ENCODE results near the gene KLF11.

The KLF11 gene

DNA sequence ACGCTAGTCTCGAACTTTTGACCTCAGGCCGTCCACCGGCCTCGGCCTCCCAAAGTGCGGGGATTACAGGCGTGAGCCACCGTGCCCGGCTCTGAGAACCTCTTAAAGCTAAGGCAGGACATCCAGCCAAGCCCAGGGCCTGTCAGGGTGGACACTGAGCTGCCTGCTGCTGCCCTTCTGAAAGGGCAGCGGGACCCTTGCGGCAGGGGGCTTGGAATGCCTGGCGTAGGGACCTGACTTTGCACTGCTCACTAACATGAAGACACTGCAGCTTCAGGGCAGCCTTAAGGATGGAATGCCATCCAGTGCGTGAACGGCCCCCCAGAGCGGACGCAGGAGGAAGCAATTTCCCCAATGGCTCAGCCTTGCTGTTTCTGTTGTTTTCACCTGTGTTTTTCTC, 27.8 kb downstream of the KLF11 start:
- no peak for DNase-seq

GRCh38 chr2:10071595-10071994, 28.2 kb downstream of the KLF11 start:
- no peak for DNase-seq

DNA sequence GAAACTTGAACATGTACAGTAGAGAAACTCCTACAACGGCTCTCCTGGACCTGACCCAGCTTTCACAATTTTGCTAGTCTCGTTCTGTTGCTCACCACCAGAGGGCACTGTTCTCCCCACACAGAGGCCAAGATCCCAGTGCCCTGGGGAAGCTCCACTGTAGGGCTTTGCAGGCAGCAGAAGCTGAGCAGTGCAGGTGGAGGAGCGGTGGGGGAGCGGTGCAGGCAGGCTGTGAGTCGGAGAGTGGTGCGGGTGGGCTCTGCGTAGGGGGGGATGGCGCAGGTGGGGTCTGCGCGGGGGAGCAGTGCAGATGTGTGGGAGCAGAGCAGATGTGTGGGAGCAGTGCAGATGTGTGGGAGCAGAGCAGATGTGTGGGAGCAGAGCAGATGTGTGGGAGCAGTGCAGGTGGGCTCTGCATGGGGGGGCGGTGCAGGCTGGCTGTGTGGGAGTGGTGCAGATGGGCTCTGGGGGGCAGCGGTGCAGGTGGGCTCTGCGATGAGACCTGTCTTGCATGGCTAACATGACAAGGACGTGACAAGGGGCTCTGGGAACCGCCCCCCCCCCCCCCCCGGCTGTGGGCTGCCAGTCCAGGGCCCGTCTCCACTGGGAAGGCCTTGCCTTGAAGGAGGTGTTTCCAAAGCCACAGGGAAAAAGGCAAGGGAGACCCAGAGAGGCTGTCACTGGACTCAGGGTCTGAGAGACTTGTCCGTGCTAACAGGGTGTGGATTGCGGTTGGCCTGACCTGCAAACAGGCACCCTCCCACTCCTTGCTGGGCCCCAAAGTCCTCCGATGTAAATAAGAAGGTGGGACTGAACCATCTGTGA, 29.5 kb downstream of the KLF11 start:
- DNase-seq: peak; percentile 60

DNA sequence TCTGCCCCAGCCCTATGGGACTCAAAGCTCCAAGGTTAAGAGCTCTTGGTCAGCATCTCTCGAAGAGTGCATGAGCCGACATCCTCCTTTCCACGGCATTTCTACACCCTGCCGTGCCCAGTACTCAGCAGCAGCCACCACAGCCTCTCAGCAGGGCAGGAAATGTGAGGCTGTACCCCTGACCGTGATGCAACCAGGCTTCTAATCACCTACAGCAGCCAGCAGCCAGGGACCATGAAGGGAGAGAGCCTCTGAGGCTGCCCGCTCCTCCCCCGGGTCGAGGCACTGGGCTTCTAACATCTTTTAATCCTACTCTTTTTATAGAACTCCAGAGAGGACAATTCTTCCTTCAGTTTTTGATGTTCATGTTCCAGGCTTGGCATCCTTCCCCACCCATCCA, 30.4 kb downstream of the KLF11 start:
- no peak for DNase-seq

DNA sequence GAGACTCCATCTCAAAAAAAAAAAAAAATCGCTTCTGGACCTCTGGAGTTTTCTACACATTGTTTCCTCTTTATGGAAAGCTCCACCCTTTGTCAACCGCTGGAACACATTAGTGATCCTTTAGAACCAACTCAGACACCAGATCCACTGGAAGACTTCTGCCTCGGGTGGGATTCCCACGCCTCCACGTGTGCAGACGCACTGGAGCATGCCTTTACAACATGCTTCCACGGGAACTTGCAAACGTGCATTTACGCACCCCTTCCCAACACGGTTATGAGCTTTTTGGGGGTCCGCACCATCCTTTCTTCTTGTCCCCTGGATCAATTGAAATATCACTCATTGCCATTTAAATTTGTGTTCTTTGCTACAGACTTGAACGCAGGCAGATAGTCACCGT, 31.8 kb downstream of the KLF11 start:
- DNase-seq: no peak

GRCh38 chr2:10075571-10076209, 32.3 kb downstream of the KLF11 start:
- no peak for DNase-seq

- DNase-seq: no peak
Measured at GRCh38 chr2:10076511-10076910, 33.2 kb downstream of the KLF11 start.

- DNase-seq: no peak
Measured at GRCh38 chr2:10076988-10077527, 33.7 kb downstream of the KLF11 start.

DNA sequence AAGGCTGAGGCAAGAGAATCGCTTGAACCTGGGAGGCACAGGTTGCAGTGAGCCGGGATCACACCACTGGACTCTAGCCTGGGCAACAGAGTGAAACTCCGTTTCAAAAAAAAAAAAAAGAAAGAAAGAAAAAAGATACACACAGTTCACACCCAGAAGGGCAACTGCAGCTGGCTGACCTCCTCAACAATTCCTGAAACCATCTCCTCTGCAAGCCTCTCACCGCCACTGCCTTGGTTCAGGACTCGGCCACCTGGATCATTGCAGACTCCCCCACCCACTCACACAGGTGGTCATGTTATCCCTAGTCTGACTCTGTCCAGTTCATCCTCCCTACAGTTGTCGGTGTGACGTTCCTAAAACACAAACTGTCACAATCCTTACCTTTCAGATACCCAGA, 34.7 kb downstream of the KLF11 start:
- DNase-seq: no peak

DNA sequence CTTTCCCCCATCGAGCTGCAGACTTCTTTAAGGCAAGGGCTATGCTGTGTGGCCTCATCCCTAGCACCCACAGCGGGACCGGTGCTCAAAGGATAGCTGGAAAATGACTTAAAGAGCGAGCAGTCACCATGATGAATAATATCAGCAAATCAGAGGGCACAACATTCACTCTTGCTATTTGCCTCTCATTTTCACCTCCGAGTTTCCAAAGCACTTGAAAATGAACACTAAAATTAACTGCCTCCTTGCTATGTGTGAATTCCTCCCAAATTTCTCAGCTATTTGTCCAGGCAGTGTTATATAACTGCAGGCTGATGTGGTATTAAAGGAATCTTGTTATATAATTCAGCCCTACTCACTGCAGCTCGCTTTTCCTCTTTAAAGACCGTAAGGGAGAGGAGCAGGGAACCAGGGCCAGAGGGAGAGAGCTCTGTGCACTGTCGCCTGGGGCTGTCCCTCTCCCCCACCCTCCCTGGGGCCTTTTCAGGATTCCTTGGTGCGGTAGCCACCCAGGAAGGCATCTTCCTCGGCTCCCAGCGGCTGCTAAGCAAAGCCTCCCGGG, 35.4 kb downstream of the KLF11 start:
- DNase-seq: no peak

DNA sequence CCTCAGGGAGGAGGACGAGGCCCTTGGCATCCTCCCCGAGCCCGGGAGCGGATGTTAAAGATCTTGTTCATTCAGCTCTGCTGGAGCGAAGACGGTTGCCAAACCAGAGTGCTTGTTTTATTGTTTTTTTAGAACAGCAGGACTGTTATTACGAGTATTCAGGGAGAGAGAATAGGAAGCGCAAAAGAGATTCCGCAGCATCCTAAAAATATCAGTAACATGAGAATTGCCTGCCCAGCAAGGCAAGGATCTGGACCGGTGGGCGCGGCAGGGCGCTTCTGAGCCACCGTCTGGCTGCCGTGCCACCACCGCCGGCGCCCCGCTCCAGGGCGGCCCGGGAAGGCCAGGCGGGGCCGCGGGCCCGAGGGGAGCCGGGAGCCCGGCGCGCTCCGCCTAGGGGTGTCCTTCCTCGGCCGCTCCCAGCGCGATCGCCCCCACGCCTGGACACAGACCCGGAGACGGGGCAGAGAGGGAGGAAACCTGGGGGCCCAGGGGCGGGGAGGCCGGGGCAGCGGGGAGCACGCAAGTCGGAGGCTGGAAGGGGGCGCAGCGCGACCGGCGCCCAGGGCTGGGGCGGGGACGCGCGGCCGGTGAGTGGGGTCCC, 36.0 kb downstream of the KLF11 start:
- DNase-seq: no peak

GRCh38 chr2:10079870-10080535, 36.7 kb downstream of the KLF11 start, which contains the start of gene CYS1:
CYS1 (minus strand) TSS chr2:10080411; CDS start chr2:10080223, 188 bp downstream.
- no peak for DNase-seq

DNA sequence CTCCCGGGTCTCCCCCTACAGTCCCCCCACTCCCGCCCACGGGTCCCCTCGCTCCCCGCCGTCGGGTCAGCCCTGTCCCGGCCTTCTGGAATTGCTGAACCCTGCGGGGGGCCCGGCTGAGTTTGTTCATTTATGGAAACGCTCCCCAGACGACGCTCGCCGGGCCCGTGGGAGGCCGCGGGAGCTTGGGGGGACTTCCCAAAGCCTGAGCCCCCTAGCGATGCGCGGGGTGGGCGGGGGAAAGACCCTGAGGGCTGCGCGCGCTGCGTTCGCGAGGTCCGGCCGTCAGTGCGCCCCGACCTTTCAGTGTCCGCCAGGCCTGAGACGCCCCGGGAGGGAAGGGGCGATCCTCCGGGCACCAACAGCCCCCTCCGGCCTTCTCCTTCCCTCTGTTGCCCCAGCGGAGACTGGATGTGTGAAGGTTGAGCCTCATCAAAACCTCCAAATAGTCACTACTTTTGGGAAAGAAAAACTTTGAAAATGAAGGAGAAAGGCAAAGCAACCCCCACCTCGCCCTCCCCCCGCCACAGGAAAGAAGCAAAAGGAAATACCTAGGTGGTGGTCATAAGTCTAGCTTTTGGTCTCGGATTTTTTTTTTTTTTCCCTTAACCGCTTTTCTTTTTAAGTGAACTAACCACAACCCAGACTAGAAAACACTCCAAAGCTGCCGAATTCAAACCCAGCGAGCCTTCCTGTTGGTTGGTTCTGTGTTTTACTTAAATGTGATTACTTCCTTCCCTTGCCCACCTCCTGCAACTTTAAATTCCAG, 37.4 kb downstream of the KLF11 start:
- no peak for DNase-seq

DNA sequence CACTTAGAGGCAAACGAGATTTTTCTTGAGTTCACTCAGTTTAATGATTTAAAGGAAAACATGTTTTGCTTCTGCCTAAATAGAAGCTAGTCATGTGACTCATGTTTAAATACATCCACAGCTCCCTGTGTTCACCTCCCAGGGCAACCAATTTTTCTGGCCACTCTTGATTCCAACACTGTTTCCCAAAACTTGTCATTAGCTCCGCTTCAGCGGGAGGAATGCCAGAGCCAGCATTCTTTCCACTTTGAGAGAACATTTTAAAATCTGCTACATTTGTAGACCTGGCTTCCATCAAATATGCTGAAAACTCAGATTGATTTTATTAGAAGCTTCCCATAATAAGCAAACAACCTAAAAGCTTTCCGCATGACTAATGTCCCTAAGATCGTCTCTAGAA, 39.7 kb downstream of the KLF11 start:
- DNase-seq: no peak

DNA sequence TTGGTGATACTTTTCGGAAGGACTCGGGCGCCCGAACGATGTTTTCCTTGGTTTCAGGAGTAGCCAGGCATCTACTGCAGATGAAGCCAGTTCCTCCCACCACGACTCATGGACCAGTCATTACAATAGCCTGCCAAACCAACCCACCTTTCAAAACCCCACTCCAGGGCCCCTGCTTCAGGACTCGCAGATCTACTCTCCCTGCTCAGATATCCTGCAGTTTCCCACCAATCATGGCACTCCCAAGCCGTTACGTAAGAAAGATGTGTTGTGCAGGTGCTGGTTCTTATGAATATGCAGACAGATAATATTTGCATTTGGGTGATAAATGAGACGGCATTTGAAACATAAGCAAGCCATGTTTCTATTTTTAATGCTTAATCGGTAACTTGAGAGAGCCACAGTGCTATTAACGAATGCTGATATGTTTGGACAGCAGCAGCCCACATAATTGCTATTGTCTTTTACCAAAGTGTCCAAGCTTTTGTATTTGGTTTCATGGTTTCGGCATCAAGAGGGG, 40.4 kb downstream of the KLF11 start:
- no peak for DNase-seq

- no peak for DNase-seq
Measured at GRCh38 chr2:10084223-10084865, 41.0 kb downstream of the KLF11 start.

DNA sequence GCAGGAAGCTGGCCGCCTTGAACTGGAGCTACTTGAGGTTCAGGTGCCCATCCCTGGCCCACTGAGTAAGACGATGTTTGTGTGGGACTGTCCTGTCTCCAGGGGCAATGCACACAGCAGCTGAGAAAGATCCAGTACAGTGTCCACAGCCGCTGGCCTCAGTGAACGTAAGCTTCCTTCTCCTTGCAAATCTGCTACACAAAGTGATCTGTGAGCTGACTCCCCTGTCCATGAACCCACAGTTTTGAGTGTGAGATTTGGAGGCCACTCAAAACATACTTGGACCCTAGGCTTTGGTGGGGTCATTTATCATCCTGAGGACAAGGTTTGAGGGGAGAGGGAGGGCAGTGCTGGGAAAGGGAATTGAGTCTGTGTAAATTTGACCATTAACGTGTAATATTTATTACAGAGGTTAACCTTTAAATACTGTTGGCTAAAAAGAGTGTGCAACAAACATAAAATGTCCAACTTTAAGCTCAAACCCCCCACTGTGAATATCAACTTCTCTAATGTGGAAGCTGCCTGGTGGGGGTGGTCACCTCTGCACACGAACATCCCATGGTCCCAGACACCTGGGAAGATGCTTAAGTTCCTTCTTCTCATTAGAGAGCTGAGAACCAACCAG, 41.8 kb downstream of the KLF11 start:
- no peak for DNase-seq

DNA sequence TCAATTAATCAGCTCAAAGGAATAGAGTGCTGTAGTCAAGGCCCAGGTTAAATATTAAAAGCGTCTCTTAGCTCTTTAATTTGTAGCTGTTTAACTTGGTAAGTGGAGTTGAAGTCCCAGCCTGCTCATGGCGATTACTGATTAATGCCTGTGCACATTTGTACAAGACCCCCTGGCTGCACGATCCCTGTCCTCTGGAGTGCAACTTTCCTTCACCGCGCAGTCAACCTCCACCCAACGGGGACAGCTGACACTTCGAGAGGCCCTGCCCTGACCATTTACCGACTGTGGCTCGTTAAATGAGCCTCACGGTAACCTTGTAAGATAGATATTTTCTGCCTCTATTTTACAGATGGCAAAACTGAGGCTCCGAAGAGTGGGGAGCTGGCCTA, 42.3 kb downstream of the KLF11 start:
- no peak for DNase-seq

GRCh38 chr2:10086950-10087349, 43.6 kb downstream of the KLF11 start:
- DNase-seq: no peak

GRCh38 chr2:10087360-10087759, 44.0 kb downstream of the KLF11 start:
- DNase-seq: no peak
